Esophagus squamous epithelium (tissue), 4 donors: ENCODE measurements around the gene RPL7A.

Experiments
- CTCF ChIP-seq, 6 experiments: fragments of 450-650 bp in 4 of 6; fragments of 200-600 bp in 2 of 6; sonication (generic) in 2 of 6; IDR thresholded peaks; one replicate each; pipeline ENCODE4 v1.5.1; 2016 to 2019; ENCODE audit warnings: antibody characterized with exemption in 6 of 6, mild to moderate bottlenecking in 4 of 6, moderate library complexity in 4 of 6
- POLR2A ChIP-seq, 4 donors: fragments of 450-650 bp; IDR thresholded peaks; one replicate each; pipeline ENCODE4 v1.6.1; 2017; ENCODE audit warnings: antibody characterized with exemption in 4 of 4, mild to moderate bottlenecking in 4 of 4, moderate library complexity in 3 of 4

GRCh38 chr9:133375116-133375723 is 27.2 kb downstream of the RPL7A start:
- TF ChIP-seq CTCF (IDR thresholded peaks at IDR 0.05) = no peak
- TF ChIP-seq POLR2A (IDR thresholded peaks at IDR 0.05) = no peak
